GM19372 (cell line): ENCODE results near the gene GPHN.
"Not testable (repeated sequence)": the region's sequence is repeated elsewhere in the genome, so short reads cannot be mapped to it uniquely, and the experiment has no call there.

ENCODE experiments used
- ATAC-seq: cut with Tn5 transposase; IDR thresholded peaks from one replicate; pipeline ENCODE4 v1.9.1; 2021; ENCODE audit warnings: mild to moderate bottlenecking, low read depth, moderate library complexity; ENCODE audit not compliant: unreplicated experiment

Gene GPHN

DNA sequence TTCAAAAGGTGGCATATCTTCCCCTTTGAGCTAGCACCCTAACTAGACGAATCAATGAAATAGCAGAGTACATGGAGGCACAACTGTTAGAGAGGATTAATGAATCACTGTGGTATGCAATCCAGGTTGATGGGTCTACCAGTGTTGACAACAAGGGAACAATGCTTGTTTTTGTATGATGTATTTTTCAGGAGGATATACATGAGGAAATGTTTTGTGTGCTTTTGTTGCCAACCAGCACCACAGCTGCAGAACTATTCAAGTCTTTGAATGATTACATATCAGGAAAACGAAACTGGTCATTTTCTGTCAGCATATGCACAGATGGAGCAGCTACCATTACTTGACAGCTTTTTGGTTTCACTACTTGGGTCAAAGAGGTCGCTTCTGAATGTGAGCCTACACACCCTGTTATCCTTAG, 142.6 kb downstream of the GPHN start:
- ATAC-seq = no peak

DNA sequence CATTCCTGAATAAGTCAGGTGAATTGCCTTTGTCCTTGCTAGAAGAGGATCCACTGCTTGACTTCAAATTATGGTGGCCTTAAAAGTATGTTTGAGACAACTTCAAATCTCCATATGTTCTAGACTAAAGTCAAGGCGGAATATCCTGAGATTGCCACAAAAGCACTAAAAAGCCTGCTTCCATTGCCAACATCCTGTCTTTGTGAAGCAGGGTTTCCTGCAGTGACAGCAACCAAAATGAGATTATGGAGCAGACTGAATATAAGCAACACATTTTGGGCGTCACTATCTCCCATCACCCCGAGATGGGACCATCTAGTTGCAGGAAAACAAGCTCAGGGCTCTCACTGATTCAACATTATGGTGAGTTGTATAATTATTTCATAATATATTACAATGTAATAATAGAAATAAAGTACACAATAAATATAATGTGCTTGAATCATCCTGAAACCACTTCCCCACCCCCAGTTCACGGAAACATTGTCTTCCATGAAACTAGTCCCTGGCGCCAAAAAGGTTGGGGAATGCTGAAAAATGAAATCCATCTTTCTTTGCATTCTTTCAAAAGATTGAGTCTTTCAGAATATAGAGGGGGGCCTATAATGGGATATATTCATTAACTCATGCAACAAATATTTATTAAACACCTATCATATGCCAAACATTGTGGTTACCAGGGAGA, 143.7 kb downstream of the GPHN start:
- no peak for ATAC-seq

DNA sequence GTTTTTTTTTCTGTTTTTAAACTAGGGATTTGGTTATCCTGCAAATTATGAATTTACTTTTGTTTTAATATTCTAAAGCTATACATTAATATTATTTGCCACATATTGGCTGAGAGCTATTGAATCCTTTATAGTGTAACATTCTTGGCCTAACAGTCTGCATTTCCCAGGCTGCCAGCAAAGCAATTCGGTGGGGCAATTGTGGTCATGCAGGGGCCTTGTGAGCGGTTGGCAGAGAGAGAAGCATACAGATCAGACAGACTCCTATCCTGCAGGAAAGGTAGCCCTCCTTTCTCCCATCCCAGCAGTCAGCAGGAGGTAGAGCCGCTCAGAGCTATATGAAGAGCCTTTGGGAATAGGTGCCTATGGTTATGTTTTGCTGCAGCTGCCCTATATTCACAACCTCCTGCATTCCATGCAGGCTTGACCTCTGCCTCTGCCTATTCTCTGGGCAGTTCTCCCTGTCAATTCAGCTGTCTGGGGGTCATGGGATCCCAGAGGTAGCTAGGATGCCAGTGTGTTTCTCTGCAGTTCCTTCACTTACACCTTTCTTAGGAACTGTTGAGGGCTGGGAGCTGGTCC, 144.7 kb downstream of the GPHN start:
- no peak for ATAC-seq

DNA sequence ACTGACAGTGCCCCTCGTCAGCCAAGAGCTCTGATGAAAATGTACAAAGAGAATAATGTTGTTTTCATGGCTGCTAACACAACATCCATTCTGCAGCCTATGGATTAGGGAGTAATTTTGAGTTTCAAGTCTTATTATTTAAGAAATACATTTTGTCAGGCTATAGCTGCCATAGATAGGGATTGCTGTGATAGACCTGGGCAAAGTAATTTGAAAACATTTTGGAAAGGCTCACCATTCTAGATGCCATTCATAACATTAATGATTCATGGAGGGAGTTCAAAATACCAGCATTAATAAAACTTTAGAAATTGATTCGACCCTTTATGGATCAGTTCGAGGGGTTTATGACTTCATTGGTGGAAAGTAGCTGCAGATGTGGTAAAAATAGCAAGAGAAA, 149.8 kb downstream of the GPHN start:
- no peak for ATAC-seq

DNA sequence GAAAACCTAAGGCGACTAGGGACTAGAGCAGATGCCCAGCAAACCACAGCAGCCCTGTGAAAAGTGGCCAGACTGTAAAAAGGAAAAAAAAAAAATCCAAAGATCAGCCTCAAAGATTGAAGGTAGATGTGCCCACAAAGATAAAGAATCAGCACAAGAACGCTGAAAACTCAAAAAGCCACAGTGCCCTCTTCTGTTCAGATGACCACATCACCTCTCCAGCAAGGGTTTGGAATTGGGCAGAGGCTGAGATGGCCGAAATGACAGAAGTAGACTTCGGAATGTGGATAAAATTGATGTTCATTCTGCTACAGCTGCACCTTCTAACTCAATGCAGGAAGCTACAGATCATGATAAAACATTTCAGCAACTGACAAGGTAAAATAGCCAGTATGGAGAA, 154.4 kb downstream of the GPHN start:
- no peak for ATAC-seq

DNA sequence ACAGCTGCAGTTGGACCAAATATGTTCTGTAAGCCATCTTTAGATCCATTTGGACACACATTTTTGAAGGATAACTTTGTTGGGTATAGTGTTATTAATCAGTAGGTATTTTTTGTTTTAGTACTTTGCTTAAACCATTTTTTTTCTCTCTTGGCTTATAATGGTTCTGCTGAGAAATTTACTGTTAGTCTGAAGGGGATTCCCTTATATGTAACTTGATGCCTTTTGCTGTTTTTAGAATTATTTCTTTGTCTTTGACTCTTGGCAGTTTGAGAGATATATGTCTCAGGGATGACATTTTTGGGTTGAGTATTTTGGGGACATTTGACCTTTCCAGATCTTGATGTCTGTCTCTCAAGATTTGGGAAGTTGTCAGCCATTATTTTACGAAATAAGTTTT, 169.8 kb downstream of the GPHN start:
- ATAC-seq = no peak

DNA sequence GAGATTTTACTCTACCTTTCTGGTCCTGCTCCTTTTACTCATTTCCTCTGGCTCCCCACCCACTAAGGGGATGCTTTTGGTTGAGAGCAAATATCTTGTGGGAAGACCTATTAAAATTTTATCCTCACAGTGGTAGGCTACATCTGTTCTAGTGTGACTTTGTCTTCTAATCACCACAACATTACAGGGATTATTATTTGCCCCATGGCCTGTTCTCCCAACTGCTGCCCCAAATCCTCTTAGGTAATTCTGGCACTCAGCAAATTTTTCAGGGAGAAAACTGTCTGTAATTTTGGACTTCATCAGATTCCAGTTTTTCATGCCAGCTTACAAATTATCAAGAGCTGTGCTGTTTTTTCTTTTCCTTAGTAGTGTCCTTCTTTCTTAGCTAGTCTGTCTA, 172.3 kb downstream of the GPHN start:
- ATAC-seq = no peak

DNA sequence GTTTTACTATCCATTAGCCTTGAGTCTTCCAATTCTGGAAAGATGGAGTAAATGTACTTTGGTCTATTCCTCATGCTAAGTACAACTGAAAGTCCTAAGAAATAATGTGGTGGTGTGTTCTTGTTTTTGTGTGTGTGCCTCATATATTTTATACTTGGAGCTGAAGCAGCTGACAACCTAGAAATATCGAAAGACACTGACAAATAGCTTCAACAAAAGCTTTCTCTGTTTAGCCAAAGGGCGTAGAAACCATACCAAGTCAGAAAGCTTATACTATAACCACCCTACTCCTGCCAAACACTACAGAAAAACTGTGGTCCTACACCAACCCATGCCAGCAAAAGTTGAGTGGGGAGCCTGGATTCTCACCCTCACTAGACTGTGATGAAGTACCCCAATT, 188.4 kb downstream of the GPHN start:
- ATAC-seq = no peak

DNA sequence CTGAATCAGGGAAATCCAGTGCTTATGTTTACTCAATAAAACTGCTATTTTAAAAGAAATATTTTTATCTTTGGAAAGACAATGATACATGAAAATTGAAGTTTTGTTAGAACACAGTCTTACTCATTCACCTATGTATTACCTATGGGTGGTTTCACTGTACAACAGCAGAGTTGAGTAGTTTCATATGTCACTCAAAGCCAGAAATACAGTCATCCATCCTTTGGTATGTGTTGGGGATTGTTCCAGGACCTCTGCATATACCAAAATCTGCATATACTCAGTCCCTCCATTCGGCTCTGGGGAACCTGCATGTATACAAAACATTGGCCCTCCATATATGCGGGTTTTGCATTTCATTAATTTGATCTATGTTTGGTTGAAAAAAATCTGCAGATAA, 190.6 kb downstream of the GPHN start:
- ATAC-seq = no peak

DNA sequence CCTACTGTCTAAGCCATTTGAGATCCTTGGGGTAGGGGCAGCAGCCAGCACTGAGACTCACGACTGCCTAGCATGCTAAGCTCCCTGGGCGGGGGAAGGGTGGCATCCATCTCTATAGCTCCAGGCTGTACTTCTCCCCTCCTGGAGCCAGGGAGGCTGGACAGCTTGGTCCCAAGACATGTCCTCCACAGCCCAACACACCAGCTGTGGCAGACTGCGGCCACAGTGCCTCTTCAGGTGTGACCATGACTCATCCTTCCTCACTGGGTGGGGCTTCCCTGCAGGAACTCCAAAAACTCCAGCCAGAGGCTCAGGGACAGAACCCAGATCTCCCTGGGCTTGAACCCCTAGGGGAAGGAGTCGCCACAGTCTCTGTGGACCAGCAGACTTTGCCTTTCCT, 193.9 kb downstream of the GPHN start:
- ATAC-seq = no peak

DNA sequence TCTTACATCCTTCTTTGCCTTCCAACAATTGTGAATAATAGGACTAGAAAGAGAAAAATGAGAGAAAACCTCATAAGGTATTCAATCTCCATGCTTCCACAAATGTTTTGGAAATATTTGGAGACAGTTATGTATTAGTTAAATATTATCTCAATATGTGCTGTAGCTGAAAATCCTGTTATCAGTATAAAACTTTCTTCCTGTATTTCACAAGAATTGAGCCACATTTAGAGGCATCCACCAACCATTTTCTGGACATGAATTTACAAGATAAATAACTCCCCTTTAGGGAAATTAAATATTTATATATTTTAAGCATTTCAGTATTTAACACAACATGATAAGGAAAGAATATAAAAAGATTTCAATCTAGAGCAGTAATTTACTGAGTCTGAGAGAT, 200.3 kb downstream of the GPHN start:
- ATAC-seq = no peak

DNA sequence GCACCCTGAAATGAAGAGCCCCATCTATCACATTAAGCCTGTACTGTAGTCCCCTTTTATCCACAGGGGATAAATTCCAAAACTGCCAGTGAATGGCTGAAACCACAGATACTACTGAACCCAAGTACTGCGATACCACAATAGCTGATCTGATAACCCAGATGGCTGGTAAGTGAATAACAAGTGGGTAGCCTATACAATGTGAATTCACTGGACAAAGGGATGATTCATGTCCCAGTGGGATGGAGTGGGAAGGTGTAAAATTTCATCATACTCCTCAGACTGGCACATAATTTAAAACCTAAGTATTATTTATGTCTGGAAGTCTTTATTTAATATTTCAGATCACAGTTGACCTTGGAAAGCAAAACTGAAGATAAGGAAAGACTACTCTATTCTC, 201.3 kb downstream of the GPHN start:
- no peak for ATAC-seq

DNA sequence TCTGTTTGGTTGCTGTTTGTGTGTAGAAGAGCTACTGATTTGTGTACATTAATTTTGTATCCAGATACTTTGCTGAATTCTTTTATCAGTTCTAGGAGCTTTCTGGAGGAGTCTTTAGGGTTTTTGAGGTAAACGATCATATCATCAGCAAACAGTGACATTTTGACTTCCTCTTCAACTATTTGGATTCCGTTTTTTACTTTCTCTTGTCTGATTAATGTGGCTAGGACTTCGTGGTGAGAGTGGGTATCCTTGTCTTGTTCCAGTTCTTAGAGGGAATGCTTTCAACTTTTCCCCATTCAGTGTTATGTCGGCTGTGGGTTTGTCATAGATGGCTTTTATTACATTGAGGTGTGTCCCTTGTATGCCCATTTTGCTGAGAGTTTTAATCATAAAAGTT, 206.3 kb downstream of the GPHN start:
- not testable (repeated sequence) for ATAC-seq

DNA sequence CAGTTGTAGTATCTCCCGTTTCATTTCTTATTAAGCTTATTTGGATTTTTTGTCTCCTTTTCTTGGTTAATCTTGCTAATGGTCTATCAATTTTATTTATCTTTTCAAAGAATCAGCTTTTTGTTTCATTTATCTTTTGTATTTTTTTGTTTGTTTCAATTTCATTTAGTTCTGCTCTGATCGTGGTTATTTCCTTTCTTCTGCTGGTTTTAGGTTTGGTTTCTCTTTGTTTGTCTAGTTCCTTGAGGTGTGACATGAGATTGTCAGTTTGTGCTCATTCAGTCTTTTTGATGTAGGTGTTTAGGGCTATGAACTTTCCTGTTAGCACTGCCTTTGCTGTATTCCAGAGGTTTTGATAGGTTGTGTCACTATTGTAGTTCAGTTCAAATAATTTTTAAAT, 207.4 kb downstream of the GPHN start:
- not testable (repeated sequence) for ATAC-seq

DNA sequence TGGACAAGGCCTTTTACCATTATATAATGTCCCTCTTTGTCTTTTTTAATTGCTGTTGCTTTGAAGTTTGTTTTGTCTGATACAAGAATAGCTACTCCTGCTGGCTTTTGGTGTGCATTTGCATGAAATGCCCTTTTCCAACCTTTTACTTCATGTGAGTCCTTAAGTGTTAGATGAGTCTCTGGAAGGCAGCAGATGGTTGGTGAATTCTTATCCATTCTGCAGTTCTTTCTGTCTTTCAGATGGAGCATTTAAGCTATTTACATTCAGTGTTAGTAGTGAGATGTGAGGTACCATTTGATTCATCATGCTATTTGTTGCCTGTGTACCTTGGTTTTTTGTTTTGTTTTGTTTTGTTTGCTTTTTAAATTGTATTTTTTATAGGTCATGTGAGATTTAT, 208.3 kb downstream of the GPHN start:
- ATAC-seq = no peak

DNA sequence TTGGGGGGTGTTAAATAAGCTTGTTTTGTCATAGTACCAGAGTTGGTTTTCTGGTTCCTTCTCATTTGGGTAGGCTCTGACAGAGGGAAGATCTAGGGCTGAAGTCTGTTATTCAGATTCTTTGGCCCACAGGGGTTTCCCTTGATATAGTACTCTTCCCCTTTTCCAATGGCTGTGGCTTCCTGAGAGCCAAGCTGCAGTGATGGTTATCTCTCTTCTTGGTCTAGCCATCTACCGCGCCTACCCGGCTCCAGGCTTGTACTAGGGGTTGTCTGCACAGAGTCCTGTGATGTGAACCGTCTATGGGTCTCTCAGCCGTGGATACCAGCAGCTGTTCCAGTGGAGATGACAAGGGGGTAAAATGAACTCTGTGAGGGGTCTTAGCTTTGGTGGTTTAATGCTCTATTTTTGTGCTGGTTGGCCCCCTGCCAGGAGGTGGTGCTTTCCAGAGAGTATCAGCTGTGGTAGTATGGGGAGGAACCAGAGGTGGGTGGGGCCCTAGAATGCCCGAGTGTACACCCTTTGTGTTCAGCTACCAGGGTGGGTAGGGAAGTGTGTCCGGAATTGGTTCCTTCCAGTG, 209.7 kb downstream of the GPHN start:
- no peak for ATAC-seq

DNA sequence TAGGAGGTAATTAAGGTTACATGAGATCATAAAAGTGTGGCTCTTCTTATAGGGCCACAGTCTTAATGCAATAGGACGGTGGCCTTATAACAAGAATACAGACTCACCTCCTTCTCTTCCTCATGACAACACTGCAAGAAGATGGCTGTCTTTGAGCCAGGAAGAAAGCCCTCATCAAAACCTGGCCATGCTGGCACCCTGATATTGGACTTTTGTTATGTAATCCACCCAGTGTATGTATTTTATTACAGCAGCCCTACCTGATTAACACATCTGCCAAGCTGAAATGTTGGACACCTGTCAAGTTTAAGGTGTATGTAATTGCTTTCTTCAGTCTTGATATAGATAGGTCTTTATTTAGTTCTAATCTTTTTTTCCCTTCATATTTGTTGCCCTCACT, 217.0 kb downstream of the GPHN start:
- ATAC-seq = no peak

DNA sequence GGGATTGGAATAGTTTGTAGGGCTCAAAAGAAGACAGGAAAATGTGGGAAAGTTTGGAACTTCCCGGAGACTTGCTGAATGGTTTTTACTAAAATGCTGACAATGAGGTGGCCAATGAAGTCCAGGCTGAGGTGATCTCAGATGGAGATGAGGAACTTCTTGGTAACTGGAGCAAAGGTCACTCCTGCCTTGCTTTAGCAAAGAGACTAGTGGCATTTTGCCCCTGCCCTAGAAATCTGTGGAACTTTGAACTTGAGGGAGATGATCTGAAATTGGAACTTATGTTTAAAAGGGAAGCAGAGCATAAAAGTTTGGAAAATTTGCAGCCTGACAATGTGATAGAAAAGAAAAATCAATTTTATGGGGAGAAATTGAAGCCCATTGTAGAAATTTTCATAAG, 223.4 kb downstream of the GPHN start:
- ATAC-seq = not testable (repeated sequence)

DNA sequence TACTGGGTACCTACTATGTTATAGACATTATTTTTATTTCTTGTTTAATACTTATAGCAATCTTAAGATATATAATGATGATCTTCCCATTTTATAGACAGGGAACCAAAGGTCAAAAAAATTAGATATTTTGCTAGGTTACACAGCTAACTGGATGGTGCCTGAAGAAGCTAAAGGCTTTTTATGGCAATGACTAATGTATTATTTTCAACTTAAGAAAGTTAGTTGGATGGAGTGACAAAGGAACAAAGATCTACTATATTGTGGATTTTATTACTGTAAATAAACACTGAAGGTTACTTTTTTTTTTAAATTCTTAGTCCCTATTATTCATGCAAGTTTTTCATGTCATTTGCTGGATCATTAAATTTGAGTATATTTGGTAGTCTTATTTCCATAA, 227.9 kb downstream of the GPHN start:
- ATAC-seq = no peak

DNA sequence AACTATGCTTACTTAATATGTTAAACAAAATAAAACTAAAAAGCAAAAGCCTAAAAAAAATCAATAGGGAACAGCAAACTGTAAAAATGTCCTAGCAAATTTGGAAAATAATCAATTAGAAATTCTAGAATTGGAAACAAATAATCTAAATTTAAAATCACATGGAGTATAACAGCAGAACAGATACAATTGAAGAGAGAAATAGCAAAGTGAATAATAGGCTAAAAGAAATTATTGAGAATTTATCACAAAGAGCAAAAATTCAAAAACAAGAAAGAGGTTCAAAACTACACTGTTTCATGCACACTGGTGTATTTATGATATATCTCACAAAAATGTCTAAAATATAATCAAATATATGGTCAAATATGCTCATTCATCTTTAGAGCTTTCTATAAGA, 231.9 kb downstream of the GPHN start:
- ATAC-seq = no peak

DNA sequence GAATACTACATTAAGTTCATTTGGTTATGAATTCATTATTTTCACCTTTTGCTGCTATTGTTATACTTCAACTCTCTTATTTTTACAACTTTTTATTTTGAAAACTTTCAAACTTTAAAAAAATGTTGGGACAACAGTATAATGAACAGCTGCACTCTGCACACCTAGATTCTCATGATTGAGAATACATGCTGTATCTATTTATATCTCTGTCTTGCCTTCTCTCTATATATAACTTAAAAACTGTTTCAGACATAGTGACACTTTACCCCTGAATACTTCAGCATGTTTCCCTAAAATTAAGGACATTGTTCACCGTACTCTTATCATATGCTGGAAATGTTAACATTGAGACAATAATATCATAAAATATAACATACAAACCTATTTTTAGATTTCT, 237.1 kb downstream of the GPHN start:
- no peak for ATAC-seq

DNA sequence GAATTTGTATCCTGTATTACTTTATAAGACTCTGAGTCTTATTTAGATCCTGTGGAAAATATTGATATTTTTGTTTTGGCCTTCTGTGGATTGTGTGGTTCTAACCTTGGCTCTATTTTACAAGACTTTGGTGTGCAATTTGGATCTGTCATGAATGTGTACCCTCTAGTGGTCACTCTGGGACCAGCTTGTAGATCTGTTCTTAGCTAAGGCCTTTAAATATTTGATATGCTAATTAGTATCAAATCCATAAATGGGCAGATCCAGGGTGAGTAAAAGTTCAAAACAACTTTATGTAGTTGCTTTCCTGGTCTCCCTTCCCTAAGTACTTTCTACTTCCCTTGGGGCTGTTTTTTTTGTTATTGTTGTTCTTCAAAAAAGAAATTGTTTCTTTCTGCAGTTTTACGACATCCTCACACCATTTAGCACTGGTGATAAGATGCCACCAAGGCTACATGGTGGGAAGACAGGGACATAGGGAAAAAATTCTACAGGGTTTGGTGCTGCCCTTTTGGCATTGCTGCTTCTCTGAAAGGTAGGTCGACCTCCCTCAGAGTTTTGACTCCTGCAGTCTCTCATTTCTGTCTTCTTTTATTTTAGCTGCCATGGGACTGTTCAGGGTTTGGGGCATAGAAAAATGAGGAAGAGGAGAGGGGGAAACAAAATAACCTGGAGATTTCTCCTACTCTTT, 238.5 kb downstream of the GPHN start:
- ATAC-seq = no peak
